Right lobe of liver (tissue), 4 donors: Measurements from ENCODE around the gene STMN3.

Source experiments
- CTCF ChIP-seq, 4 donors: fragments of 200-600 bp in 3 of 4; fragments of 450-650 bp in 1 of 4; IDR thresholded peaks; one replicate each; pipeline versions ENCODE4 v1.5.1 to v1.8.0; 2016 to 2022; ENCODE audit warnings: antibody characterized with exemption in 4 of 4, mild to moderate bottlenecking in 2 of 4
- POLR2A ChIP-seq: fragments of 450-650 bp; IDR thresholded peaks from one replicate; pipeline ENCODE4 v1.6.1; 2017; ENCODE audit warnings: antibody characterized with exemption, mild to moderate bottlenecking
- donor health status: DM: no; HTN: no; CAD: no.
- donor health status: DM: no; HTN: no; CAD: no.
- donor health status: DM: no; HTN: yes; CAD: no.

- no peak for TF ChIP-seq CTCF (IDR thresholded peaks at IDR 0.05)
- TF ChIP-seq POLR2A = no peak
Measured at GRCh38 chr20:63658749-63659187, 5.5 kb upstream of the STMN3 start.
